ENCODE results near the gene SLCO2A1.

DNA sequence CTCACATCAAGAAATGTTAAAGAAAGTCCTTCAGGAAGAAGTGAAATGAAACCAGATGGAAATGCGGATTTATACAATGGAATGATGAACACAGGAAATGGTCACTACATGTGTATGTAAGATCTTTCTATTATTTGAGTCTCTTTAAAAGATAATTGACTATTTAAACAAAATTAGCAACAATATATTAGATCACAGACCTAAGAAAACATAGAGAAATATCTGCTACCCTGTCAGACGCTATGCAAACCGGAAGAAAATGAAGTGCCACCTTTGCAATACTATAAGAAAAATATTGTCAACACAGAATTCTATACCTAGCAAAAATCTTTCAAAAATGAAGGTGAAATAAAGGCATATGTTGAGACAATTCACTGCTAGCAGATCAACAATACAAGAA is 151.2 kb downstream of the SLCO2A1 start:
- no peak for TF ChIP-seq POLR2A (IDR thresholded peaks at IDR 0.05)
- TF ChIP-seq, protein P1, sequence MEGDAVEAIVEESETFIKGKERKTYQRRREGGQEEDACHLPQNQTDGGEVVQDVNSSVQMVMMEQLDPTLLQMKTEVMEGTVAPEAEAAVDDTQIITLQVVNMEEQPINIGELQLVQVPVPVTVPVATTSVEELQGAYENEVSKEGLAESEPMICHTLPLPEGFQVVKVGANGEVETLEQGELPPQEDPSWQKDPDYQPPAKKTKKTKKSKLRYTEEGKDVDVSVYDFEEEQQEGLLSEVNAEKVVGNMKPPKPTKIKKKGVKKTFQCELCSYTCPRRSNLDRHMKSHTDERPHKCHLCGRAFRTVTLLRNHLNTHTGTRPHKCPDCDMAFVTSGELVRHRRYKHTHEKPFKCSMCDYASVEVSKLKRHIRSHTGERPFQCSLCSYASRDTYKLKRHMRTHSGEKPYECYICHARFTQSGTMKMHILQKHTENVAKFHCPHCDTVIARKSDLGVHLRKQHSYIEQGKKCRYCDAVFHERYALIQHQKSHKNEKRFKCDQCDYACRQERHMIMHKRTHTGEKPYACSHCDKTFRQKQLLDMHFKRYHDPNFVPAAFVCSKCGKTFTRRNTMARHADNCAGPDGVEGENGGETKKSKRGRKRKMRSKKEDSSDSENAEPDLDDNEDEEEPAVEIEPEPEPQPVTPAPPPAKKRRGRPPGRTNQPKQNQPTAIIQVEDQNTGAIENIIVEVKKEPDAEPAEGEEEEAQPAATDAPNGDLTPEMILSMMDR (IDR thresholded peaks at IDR 0.05): no peak

All from lower leg skin (tissue), 3 donors.